Measurements from ENCODE around the gene AIDA.

AIDA gene

GRCh38 chr1:222642468-222642867 is 69.8 kb downstream of the AIDA start:
- H3K4me3 ChIP-seq (ENCODE audit: low read length): no peak overlapping the region
- H3K36me3 ChIP-seq (ENCODE audit: insufficient read depth, low read length): peaks cover 47% of the 10 kb centered on the region
- H3K9ac ChIP-seq (ENCODE audit: low read depth, low read length): no peak overlapping the region
- WGBS: 80% methylated on average over 1 of the region's 1 CpG
- peaks cover 2% of the 10 kb centered on the region; the same call in 1 of the 2 replicates for H3K4me1 ChIP-seq (ENCODE audit: insufficient read depth, low read length)
- H3K27me3 ChIP-seq (ENCODE audit: insufficient read depth, low read length): no peaks in the 10 kb centered on the region
- H3K9me3 ChIP-seq (ENCODE audit: insufficient read depth, low read depth, low read length): no peaks in the 10 kb centered on the region
- H3K27ac ChIP-seq (ENCODE audit: low read depth, low read length): no peak overlapping the region

- no peaks in the 10 kb centered on the region for H3K27me3 ChIP-seq (ENCODE audit: insufficient read depth, low read length)
- no peak overlapping the region for H3K4me3 ChIP-seq (ENCODE audit: low read length)
- 90% methylated on average over 5 of the region's 5 CpGs for WGBS
- no peaks in the 10 kb centered on the region for H3K9me3 ChIP-seq (ENCODE audit: insufficient read depth, low read depth, low read length)
- H3K4me1 ChIP-seq (ENCODE audit: insufficient read depth, low read length): peaks cover 2% of the 10 kb centered on the region; the same call in 1 of the 2 replicates
- no peak overlapping the region for H3K27ac ChIP-seq (ENCODE audit: low read depth, low read length)
- H3K9ac ChIP-seq (ENCODE audit: low read depth, low read length): no peak overlapping the region
- peaks cover 46% of the 10 kb centered on the region for H3K36me3 ChIP-seq (ENCODE audit: insufficient read depth, low read length)
Measured at GRCh38 chr1:222641269-222641948, 70.9 kb downstream of the AIDA start.

- H3K9me3 ChIP-seq (ENCODE audit: insufficient read depth, low read depth, low read length): no peaks in the 10 kb centered on the region
- 59% methylated on average over 7 of the region's 7 CpGs for WGBS
- no peak overlapping the region for H3K9ac ChIP-seq (ENCODE audit: low read depth, low read length)
- no peaks in the 10 kb centered on the region for H3K4me1 ChIP-seq (ENCODE audit: insufficient read depth, low read length)
- no peaks in the 10 kb centered on the region for H3K27me3 ChIP-seq (ENCODE audit: insufficient read depth, low read length)
- H3K27ac ChIP-seq (ENCODE audit: low read depth, low read length): no peak overlapping the region
- no peak overlapping the region for H3K4me3 ChIP-seq (ENCODE audit: low read length)
- H3K36me3 ChIP-seq (ENCODE audit: insufficient read depth, low read length): peaks cover 85% of the 10 kb centered on the region
Measured at GRCh38 chr1:222634180-222635013, 77.9 kb downstream of the AIDA start.

- H3K27me3 ChIP-seq (ENCODE audit: insufficient read depth, low read length): no peaks in the 10 kb centered on the region
- no peak overlapping the region for H3K27ac ChIP-seq (ENCODE audit: low read depth, low read length)
- peaks cover 85% of the 10 kb centered on the region for H3K36me3 ChIP-seq (ENCODE audit: insufficient read depth, low read length)
- no peak overlapping the region for H3K4me3 ChIP-seq (ENCODE audit: low read length)
- no peak overlapping the region for H3K9ac ChIP-seq (ENCODE audit: low read depth, low read length)
- no peaks in the 10 kb centered on the region for H3K9me3 ChIP-seq (ENCODE audit: insufficient read depth, low read depth, low read length)
- 96% methylated on average over 2 of the region's 2 CpGs for WGBS
- H3K4me1 ChIP-seq (ENCODE audit: insufficient read depth, low read length): no peaks in the 10 kb centered on the region
Measured at GRCh38 chr1:222632749-222633148, 79.5 kb downstream of the AIDA start.

GRCh38 chr1:222631611-222632208 is 80.6 kb downstream of the AIDA start:
- Histone ChIP-seq H3K27me3 (ENCODE audit: insufficient read depth, low read length) (no peaks in the 10 kb centered on the region), H3K9me3 (ENCODE audit: insufficient read depth, low read depth, low read length) (no peaks in the 10 kb centered on the region), H3K4me1 (ENCODE audit: insufficient read depth, low read length) (no peaks in the 10 kb centered on the region), H3K9ac (ENCODE audit: low read depth, low read length) (no peak overlapping the region), H3K4me3 (ENCODE audit: low read length) (no peak overlapping the region), H3K27ac (ENCODE audit: low read depth, low read length) (no peak overlapping the region), H3K36me3 (ENCODE audit: insufficient read depth, low read length) (peaks cover 87% of the 10 kb centered on the region)
- WGBS: 94% methylated on average over 3 of the region's 3 CpGs

GRCh38 chr1:222629921-222630535 is 82.3 kb downstream of the AIDA start:
- H3K27me3 ChIP-seq (ENCODE audit: insufficient read depth, low read length): no peaks in the 10 kb centered on the region
- H3K4me1 ChIP-seq (ENCODE audit: insufficient read depth, low read length): no peaks in the 10 kb centered on the region
- H3K4me3 ChIP-seq (ENCODE audit: low read length): no peak overlapping the region
- H3K27ac ChIP-seq (ENCODE audit: low read depth, low read length): no peak overlapping the region
- 94% methylated on average over 7 of the region's 7 CpGs for WGBS
- no peak overlapping the region for H3K9ac ChIP-seq (ENCODE audit: low read depth, low read length)
- no peaks in the 10 kb centered on the region for H3K9me3 ChIP-seq (ENCODE audit: insufficient read depth, low read depth, low read length)
- peaks cover 86% of the 10 kb centered on the region for H3K36me3 ChIP-seq (ENCODE audit: insufficient read depth, low read length)

GRCh38 chr1:222627232-222627631 is 85.1 kb downstream of the AIDA start:
- Histone ChIP-seq H3K4me3 (ENCODE audit: low read length) (no peak overlapping the region), H3K27me3 (ENCODE audit: insufficient read depth, low read length) (no peaks in the 10 kb centered on the region), H3K9me3 (ENCODE audit: insufficient read depth, low read depth, low read length) (no peaks in the 10 kb centered on the region), H3K9ac (ENCODE audit: low read depth, low read length) (no peak overlapping the region), H3K27ac (ENCODE audit: low read depth, low read length) (no peak overlapping the region), H3K4me1 (ENCODE audit: insufficient read depth, low read length) (no peaks in the 10 kb centered on the region), H3K36me3 (ENCODE audit: insufficient read depth, low read length) (peaks cover 91% of the 10 kb centered on the region)
- WGBS: 89% methylated on average over 6 of the region's 6 CpGs

GRCh38 chr1:222624214-222624613 is 88.1 kb downstream of the AIDA start:
- Histone ChIP-seq H3K4me3 (ENCODE audit: low read length) (no peak overlapping the region), H3K27ac (ENCODE audit: low read depth, low read length) (no peak overlapping the region), H3K9ac (ENCODE audit: low read depth, low read length) (no peak overlapping the region), H3K36me3 (ENCODE audit: insufficient read depth, low read length) (peaks cover 76% of the 10 kb centered on the region), H3K27me3 (ENCODE audit: insufficient read depth, low read length) (no peaks in the 10 kb centered on the region), H3K4me1 (ENCODE audit: insufficient read depth, low read length) (no peaks in the 10 kb centered on the region; the same call in 1 of the 2 replicates), H3K9me3 (ENCODE audit: insufficient read depth, low read depth, low read length) (no peaks in the 10 kb centered on the region)
- WGBS: over 99% methylated on average over 6 of the region's 7 CpGs

- H3K9me3 ChIP-seq (ENCODE audit: insufficient read depth, low read depth, low read length): no peaks in the 10 kb centered on the region
- peaks cover 69% of the 10 kb centered on the region for H3K36me3 ChIP-seq (ENCODE audit: insufficient read depth, low read length)
- H3K4me3 ChIP-seq (ENCODE audit: low read length): no peak overlapping the region
- H3K9ac ChIP-seq (ENCODE audit: low read depth, low read length): no peak overlapping the region
- H3K27me3 ChIP-seq (ENCODE audit: insufficient read depth, low read length): no peaks in the 10 kb centered on the region
- H3K27ac ChIP-seq (ENCODE audit: low read depth, low read length): no peak overlapping the region
- H3K4me1 ChIP-seq (ENCODE audit: insufficient read depth, low read length): no peaks in the 10 kb centered on the region; the same call in 1 of the 2 replicates
Measured at GRCh38 chr1:222623458-222623857, 88.8 kb downstream of the AIDA start.

GRCh38 chr1:222622765-222623164 is 89.5 kb downstream of the AIDA start:
- Histone ChIP-seq H3K9ac (ENCODE audit: low read depth, low read length) (no peak overlapping the region), H3K36me3 (ENCODE audit: insufficient read depth, low read length) (peaks cover 62% of the 10 kb centered on the region), H3K4me1 (ENCODE audit: insufficient read depth, low read length) (no peaks in the 10 kb centered on the region; the same call in 1 of the 2 replicates), H3K9me3 (ENCODE audit: insufficient read depth, low read depth, low read length) (no peaks in the 10 kb centered on the region), H3K27ac (ENCODE audit: low read depth, low read length) (no peak overlapping the region), H3K27me3 (ENCODE audit: insufficient read depth, low read length) (no peaks in the 10 kb centered on the region), H3K4me3 (ENCODE audit: low read length) (no peak overlapping the region)
- WGBS: 91% methylated on average over 3 of the region's 5 CpGs

GRCh38 chr1:222620566-222620965 is 91.7 kb downstream of the AIDA start:
- Histone ChIP-seq H3K27ac (ENCODE audit: low read depth, low read length) (no peak overlapping the region), H3K4me1 (ENCODE audit: insufficient read depth, low read length) (no peaks in the 10 kb centered on the region; the same call in 1 of the 2 replicates), H3K9ac (ENCODE audit: low read depth, low read length) (no peak overlapping the region), H3K4me3 (ENCODE audit: low read length) (no peak overlapping the region), H3K36me3 (ENCODE audit: insufficient read depth, low read length) (peaks cover 43% of the 10 kb centered on the region), H3K9me3 (ENCODE audit: insufficient read depth, low read depth, low read length) (no peaks in the 10 kb centered on the region), H3K27me3 (ENCODE audit: insufficient read depth, low read length) (peaks cover 15% of the 10 kb centered on the region; the same call in 1 of the 2 replicates)
- 93% methylated on average over 2 of the region's 2 CpGs for WGBS

Data from HUES64 (cell line).